HepG2 (cell line): ENCODE data around the gene NET1. TPM values are rescaled to one million over a fixed set of nuclear protein-coding genes. Genes with fewer than 3 reads are reported as not detected.

Experiments
- ELF3 ChIP-seq: IDR thresholded peaks from 2 replicates; pipeline ENCODE4 v1.6.1; 2016; ENCODE audit warnings: missing genetic modification reagents, missing compliant biosample characterization
- FLYWCH1 ChIP-seq: sonication (generic); formaldehyde crosslinking; IDR thresholded peaks from 2 replicates; pipeline ENCODE4 v1.8.1; 2023; ENCODE audit warnings: mild to moderate bottlenecking, missing genetic modification reagents
- NCOA1 ChIP-seq: sonication (generic); formaldehyde crosslinking; IDR thresholded peaks from 2 replicates; pipeline ENCODE4 v1.9.0; 2021; ENCODE audit warnings: missing genetic modification reagents
- PHF8 ChIP-seq: sonication (generic); formaldehyde crosslinking; IDR thresholded peaks from 2 replicates; pipeline ENCODE4 v1.5.0; 2020; ENCODE audit warnings: missing genetic modification reagents
- RBM22 ChIP-seq: fragments of 200-400 bp; formaldehyde crosslinking; optimal IDR thresholded peaks from 2 replicates; pipeline ENCODE3; 2017; ENCODE audit warnings: mild to moderate bottlenecking, low read length, moderate library complexity
- SOX13 ChIP-seq, 3 experiments: fragments of 450-650 bp in 1 of 3; sonication (generic) in 1 of 3; formaldehyde crosslinking in 1 of 3; IDR thresholded peaks in 2 of 3; conservative IDR thresholded peaks in 1 of 3; 2 replicates each; pipeline versions ENCODE4 v1.5.0 to v1.6.1; 2016 to 2020; ENCODE audit warnings: antibody characterized with exemption in 1 of 3, mild to moderate bottlenecking in 1 of 3, missing compliant biosample characterization in 1 of 3, missing genetic modification reagents in 1 of 3, moderate library complexity in 1 of 3
- STAG1 ChIP-seq: sonication (generic); formaldehyde crosslinking; IDR thresholded peaks from 2 replicates; pipeline ENCODE4 v1.4.0; 2020; ENCODE audit warnings: missing genetic modification reagents
- SYNCRIP ChIP-seq: fragments of 200-400 bp; formaldehyde crosslinking; IDR thresholded peaks from 2 replicates; pipeline ENCODE4 v1.6.1; 2018; ENCODE audit warnings: mild to moderate bottlenecking, low read depth, low read length; ENCODE audit not compliant: insufficient read depth
- TAF1 ChIP-seq: sonication (generic); formaldehyde crosslinking; IDR thresholded peaks from 2 replicates; pipeline ENCODE4 v1.4.0; 2020; ENCODE audit warnings: missing genetic modification reagents
- ZNF34 ChIP-seq: sonication (generic); formaldehyde crosslinking; IDR thresholded peaks from 2 replicates; pipeline ENCODE4 v1.4.0; 2020; ENCODE audit warnings: mild to moderate bottlenecking, missing genetic modification reagents, borderline replicate concordance
- ZNF761 ChIP-seq: sonication (generic); formaldehyde crosslinking; conservative IDR thresholded peaks from 2 replicates; pipeline ENCODE4 v1.4.0; 2020; ENCODE audit warnings: mild to moderate bottlenecking, missing genetic modification reagents
- polyA plus RNA-seq, 8 experiments: library from polyadenylated mRNA; depleted of rRNA in 3 of 8; stranded (reverse) in 7 of 8; unstranded in 1 of 8; fragments of >200 nt; fragmentation: Illumina TruSeq in 4 of 8; extraction: Trizol in 4 of 8; gene quantifications; 2 replicates each; pipeline versions ENCODE4 v1.2.1 to v1.2.3, GENCODE V29; 2011 to 2016; ENCODE audit warnings: low read depth in 4 of 8, missing spikeins in 1 of 8, mixed read lengths in 1 of 8; ENCODE audit not compliant: insufficient read depth in 1 of 8
- total RNA-seq, 5 experiments: library from RNA; depleted of rRNA; stranded (reverse); fragments of >200 nt; fragmentation: Illumina TruSeq; extraction: Trizol; gene quantifications; 2 replicates each; pipeline ENCODE4 v1.2.3, GENCODE V29; 2016; ENCODE audit warnings: low read depth in 1 of 5
- TF ChIP-seq, protein P1 (sequence below): sonication (generic); formaldehyde crosslinking; conservative IDR thresholded peaks from 2 replicates; pipeline ENCODE4 v1.8.0; 2022; ENCODE audit warnings: missing genetic modification reagents
- TF ChIP-seq, protein P2 (sequence below): fragments of 450-650 bp; IDR thresholded peaks from 2 replicates; pipeline ENCODE4 v1.6.1; 2017
- TF ChIP-seq, protein P3 (sequence below): sonication (generic); formaldehyde crosslinking; IDR thresholded peaks from 2 replicates; pipeline ENCODE4 v1.5.1; 2020; ENCODE audit warnings: missing genetic modification reagents, mild to moderate bottlenecking, borderline replicate concordance
- TF ChIP-seq, protein P4 (sequence below): sonication (generic); formaldehyde crosslinking; IDR thresholded peaks from 2 replicates; pipeline ENCODE4 v1.5.1; 2020; ENCODE audit warnings: mild to moderate bottlenecking, missing genetic modification reagents, borderline replicate concordance
- TF ChIP-seq, protein P5 (sequence below): sonication (generic); formaldehyde crosslinking; IDR thresholded peaks from 2 replicates; pipeline ENCODE4 v1.5.1; 2020; ENCODE audit warnings: mild to moderate bottlenecking, moderate library complexity, missing genetic modification reagents
- TF ChIP-seq, protein P6 (sequence below): sonication (generic); formaldehyde crosslinking; IDR thresholded peaks from 2 replicates; pipeline ENCODE4 v1.4.0; 2020; ENCODE audit warnings: missing genetic modification reagents, borderline replicate concordance

NET1 gene
- total and polyA plus RNA-seq, 2 of the 13 experiments (the other 11 are each of a cell fraction or from before 2014, with no cell fraction given): 48.1 to 65.8 TPM

DNA sequence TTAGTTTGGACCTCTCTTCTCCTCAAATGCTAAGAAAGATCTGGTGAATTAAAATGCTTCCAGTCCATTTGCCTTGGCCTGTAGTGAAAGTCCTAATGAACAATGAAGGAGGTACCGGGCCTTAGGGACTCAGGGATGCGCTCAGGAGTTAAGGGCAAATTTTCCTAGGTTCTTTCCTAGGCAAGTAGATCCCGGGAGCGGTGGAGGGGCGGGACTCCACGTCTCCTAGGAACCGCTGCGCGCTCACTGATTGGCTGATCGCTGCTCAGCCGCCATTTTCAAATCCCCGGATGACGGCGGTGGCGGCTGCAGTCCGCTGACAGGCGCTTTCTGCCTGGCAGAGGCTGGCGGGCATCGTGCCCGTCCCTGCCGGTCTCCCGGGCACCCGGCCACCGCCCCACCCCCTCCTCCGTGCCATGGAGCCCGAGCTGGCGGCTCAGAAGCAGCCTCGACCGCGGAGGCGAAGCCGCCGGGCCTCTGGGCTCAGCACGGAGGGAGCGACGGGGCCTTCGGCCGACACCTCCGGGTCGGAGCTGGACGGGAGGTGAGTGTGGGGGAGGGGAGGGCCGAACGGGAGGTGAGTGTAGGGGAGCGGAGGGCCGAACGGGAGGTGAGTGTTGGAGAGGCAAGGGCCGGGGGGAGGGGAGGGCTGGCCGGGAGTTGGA, at the start of gene NET1 (continued):
- TF ChIP-seq, protein P1, sequence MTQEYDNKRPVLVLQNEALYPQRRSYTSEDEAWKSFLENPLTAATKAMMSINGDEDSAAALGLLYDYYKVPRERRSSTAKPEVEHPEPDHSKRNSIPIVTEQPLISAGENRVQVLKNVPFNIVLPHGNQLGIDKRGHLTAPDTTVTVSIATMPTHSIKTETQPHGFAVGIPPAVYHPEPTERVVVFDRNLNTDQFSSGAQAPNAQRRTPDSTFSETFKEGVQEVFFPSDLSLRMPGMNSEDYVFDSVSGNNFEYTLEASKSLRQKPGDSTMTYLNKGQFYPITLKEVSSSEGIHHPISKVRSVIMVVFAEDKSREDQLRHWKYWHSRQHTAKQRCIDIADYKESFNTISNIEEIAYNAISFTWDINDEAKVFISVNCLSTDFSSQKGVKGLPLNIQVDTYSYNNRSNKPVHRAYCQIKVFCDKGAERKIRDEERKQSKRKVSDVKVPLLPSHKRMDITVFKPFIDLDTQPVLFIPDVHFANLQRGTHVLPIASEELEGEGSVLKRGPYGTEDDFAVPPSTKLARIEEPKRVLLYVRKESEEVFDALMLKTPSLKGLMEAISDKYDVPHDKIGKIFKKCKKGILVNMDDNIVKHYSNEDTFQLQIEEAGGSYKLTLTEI (CRISPR knock-in tag): no peak
- TF ChIP-seq PHF8 (CRISPR knock-in tag) (peak; percentile 85), ELF3 (CRISPR knock-in tag) (no peak), ZNF761 (CRISPR knock-in tag) (no peak), SOX13 (IDR thresholded peaks at IDR 0.05) (no peak), SOX13 (CRISPR knock-in tag; conservative IDR thresholded peaks at IDR 0.05 in 1 of 2, IDR thresholded peaks at IDR 0.05 in 1 of 2) (0 out of 4 replicates have a peak, but pooled peaks of 1 of the 2 experiments have one; percentile 7), FLYWCH1 (CRISPR knock-in tag) (no peak), STAG1 (no peak), ZNF34 (CRISPR knock-in tag) (no peak), TAF1 (CRISPR knock-in tag) (peak; percentile 43; the same call in 1 of the 2 replicates), NCOA1 (CRISPR knock-in tag) (no peak), SYNCRIP (no peak), RBM22 (no peak)
- TF ChIP-seq, protein P2, sequence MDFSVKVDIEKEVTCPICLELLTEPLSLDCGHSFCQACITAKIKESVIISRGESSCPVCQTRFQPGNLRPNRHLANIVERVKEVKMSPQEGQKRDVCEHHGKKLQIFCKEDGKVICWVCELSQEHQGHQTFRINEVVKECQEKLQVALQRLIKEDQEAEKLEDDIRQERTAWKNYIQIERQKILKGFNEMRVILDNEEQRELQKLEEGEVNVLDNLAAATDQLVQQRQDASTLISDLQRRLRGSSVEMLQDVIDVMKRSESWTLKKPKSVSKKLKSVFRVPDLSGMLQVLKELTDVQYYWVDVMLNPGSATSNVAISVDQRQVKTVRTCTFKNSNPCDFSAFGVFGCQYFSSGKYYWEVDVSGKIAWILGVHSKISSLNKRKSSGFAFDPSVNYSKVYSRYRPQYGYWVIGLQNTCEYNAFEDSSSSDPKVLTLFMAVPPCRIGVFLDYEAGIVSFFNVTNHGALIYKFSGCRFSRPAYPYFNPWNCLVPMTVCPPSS: no peak
- TF ChIP-seq, protein P3, sequence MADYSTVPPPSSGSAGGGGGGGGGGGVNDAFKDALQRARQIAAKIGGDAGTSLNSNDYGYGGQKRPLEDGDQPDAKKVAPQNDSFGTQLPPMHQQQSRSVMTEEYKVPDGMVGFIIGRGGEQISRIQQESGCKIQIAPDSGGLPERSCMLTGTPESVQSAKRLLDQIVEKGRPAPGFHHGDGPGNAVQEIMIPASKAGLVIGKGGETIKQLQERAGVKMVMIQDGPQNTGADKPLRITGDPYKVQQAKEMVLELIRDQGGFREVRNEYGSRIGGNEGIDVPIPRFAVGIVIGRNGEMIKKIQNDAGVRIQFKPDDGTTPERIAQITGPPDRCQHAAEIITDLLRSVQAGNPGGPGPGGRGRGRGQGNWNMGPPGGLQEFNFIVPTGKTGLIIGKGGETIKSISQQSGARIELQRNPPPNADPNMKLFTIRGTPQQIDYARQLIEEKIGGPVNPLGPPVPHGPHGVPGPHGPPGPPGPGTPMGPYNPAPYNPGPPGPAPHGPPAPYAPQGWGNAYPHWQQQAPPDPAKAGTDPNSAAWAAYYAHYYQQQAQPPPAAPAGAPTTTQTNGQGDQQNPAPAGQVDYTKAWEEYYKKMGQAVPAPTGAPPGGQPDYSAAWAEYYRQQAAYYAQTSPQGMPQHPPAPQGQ (CRISPR knock-in tag): no peak
- TF ChIP-seq, protein P4, sequence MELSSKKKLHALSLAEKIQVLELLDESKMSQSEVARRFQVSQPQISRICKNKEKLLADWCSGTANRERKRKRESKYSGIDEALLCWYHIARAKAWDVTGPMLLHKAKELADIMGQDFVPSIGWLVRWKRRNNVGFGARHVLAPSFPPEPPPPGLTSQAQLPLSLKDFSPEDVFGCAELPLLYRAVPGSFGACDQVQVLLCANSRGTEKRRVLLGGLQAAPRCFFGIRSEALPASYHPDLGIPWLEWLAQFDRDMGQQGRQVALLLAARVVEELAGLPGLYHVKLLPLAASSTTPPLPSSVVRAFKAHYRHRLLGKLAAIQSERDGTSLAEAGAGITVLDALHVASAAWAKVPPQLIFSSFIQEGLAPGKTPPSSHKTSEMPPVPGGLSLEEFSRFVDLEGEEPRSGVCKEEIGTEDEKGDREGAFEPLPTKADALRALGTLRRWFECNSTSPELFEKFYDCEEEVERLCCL (CRISPR knock-in tag): no peak
- TF ChIP-seq, protein P5, sequence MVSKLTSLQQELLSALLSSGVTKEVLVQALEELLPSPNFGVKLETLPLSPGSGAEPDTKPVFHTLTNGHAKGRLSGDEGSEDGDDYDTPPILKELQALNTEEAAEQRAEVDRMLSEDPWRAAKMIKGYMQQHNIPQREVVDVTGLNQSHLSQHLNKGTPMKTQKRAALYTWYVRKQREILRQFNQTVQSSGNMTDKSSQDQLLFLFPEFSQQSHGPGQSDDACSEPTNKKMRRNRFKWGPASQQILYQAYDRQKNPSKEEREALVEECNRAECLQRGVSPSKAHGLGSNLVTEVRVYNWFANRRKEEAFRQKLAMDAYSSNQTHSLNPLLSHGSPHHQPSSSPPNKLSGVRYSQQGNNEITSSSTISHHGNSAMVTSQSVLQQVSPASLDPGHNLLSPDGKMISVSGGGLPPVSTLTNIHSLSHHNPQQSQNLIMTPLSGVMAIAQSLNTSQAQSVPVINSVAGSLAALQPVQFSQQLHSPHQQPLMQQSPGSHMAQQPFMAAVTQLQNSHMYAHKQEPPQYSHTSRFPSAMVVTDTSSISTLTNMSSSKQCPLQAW: no peak
- TF ChIP-seq, protein P6, sequence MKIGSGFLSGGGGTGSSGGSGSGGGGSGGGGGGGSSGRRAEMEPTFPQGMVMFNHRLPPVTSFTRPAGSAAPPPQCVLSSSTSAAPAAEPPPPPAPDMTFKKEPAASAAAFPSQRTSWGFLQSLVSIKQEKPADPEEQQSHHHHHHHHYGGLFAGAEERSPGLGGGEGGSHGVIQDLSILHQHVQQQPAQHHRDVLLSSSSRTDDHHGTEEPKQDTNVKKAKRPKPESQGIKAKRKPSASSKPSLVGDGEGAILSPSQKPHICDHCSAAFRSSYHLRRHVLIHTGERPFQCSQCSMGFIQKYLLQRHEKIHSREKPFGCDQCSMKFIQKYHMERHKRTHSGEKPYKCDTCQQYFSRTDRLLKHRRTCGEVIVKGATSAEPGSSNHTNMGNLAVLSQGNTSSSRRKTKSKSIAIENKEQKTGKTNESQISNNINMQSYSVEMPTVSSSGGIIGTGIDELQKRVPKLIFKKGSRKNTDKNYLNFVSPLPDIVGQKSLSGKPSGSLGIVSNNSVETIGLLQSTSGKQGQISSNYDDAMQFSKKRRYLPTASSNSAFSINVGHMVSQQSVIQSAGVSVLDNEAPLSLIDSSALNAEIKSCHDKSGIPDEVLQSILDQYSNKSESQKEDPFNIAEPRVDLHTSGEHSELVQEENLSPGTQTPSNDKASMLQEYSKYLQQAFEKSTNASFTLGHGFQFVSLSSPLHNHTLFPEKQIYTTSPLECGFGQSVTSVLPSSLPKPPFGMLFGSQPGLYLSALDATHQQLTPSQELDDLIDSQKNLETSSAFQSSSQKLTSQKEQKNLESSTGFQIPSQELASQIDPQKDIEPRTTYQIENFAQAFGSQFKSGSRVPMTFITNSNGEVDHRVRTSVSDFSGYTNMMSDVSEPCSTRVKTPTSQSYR (CRISPR knock-in tag): peak; percentile 77
